Ishikawa (cell line): ENCODE results near the gene HIPK4.
A peak's percentile ranks its signal among the peaks of the same experiment; 100 is the strongest.

ENCODE experiments used
- CEBPB ChIP-seq: IDR thresholded peaks from 2 replicates; pipeline ENCODE4 v1.6.1; 2012
- CREB1 ChIP-seq: IDR thresholded peaks from 2 replicates; pipeline ENCODE4 v1.6.1; 2012; ENCODE audit warnings: low read depth
- EGR1 ChIP-seq: IDR thresholded peaks from 2 replicates; pipeline ENCODE4 v1.6.1; 2012
- EP300 ChIP-seq: IDR thresholded peaks from 2 replicates; pipeline ENCODE4 v1.6.1; 2012; ENCODE audit warnings: borderline replicate concordance
- FOXM1 ChIP-seq: IDR thresholded peaks from 2 replicates; pipeline ENCODE4 v1.6.1; 2012; ENCODE audit warnings: low read depth, borderline replicate concordance
- NFIC ChIP-seq: IDR thresholded peaks from 2 replicates; pipeline ENCODE4 v1.6.1; 2012
- RAD21 ChIP-seq: IDR thresholded peaks from 2 replicates; pipeline ENCODE4 v1.6.1; 2012; ENCODE audit warnings: low read depth
- TAF1 ChIP-seq: IDR thresholded peaks from 2 replicates; pipeline ENCODE4 v1.6.1; 2012; ENCODE audit warnings: low read depth, mild to moderate bottlenecking
- TCF12 ChIP-seq: IDR thresholded peaks from 2 replicates; pipeline ENCODE4 v1.6.1; 2012; ENCODE audit warnings: low read depth
- TEAD4 ChIP-seq: IDR thresholded peaks from 2 replicates; pipeline ENCODE4 v1.6.1; 2012
- YY1 ChIP-seq: IDR thresholded peaks from 2 replicates; pipeline ENCODE4 v1.6.1; 2012; ENCODE audit warnings: low read depth
- ZBTB7A ChIP-seq: IDR thresholded peaks from 2 replicates; pipeline ENCODE4 v1.6.1; 2012; ENCODE audit warnings: low read depth
- TF ChIP-seq, protein P1 (sequence below): IDR thresholded peaks from 2 replicates; pipeline ENCODE4 v1.6.1; 2012; ENCODE audit warnings: low read depth, mild to moderate bottlenecking
- TF ChIP-seq, protein P2 (sequence below): IDR thresholded peaks from 2 replicates; pipeline ENCODE4 v1.6.1; 2012
- TF ChIP-seq, protein P3 (sequence below): IDR thresholded peaks from 2 replicates; pipeline ENCODE4 v1.6.1; 2012

Gene HIPK4

GRCh38 chr19:40394816-40395210 lies 4.8 kb upstream of the HIPK4 start:
- TF ChIP-seq, protein P1, sequence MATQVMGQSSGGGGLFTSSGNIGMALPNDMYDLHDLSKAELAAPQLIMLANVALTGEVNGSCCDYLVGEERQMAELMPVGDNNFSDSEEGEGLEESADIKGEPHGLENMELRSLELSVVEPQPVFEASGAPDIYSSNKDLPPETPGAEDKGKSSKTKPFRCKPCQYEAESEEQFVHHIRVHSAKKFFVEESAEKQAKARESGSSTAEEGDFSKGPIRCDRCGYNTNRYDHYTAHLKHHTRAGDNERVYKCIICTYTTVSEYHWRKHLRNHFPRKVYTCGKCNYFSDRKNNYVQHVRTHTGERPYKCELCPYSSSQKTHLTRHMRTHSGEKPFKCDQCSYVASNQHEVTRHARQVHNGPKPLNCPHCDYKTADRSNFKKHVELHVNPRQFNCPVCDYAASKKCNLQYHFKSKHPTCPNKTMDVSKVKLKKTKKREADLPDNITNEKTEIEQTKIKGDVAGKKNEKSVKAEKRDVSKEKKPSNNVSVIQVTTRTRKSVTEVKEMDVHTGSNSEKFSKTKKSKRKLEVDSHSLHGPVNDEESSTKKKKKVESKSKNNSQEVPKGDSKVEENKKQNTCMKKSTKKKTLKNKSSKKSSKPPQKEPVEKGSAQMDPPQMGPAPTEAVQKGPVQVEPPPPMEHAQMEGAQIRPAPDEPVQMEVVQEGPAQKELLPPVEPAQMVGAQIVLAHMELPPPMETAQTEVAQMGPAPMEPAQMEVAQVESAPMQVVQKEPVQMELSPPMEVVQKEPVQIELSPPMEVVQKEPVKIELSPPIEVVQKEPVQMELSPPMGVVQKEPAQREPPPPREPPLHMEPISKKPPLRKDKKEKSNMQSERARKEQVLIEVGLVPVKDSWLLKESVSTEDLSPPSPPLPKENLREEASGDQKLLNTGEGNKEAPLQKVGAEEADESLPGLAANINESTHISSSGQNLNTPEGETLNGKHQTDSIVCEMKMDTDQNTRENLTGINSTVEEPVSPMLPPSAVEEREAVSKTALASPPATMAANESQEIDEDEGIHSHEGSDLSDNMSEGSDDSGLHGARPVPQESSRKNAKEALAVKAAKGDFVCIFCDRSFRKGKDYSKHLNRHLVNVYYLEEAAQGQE: no peak
- TF ChIP-seq RAD21 (no peak), NFIC (no peak), CREB1 (no peak), EGR1 (no peak), TAF1 (no peak), EP300 (no peak), TCF12 (no peak), FOXM1 (no peak)
- TF ChIP-seq, protein P2, sequence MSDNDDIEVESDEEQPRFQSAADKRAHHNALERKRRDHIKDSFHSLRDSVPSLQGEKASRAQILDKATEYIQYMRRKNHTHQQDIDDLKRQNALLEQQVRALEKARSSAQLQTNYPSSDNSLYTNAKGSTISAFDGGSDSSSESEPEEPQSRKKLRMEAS: no peak
- TF ChIP-seq, protein P3, sequence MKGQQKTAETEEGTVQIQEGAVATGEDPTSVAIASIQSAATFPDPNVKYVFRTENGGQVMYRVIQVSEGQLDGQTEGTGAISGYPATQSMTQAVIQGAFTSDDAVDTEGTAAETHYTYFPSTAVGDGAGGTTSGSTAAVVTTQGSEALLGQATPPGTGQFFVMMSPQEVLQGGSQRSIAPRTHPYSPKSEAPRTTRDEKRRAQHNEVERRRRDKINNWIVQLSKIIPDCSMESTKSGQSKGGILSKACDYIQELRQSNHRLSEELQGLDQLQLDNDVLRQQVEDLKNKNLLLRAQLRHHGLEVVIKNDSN: no peak

DNA sequence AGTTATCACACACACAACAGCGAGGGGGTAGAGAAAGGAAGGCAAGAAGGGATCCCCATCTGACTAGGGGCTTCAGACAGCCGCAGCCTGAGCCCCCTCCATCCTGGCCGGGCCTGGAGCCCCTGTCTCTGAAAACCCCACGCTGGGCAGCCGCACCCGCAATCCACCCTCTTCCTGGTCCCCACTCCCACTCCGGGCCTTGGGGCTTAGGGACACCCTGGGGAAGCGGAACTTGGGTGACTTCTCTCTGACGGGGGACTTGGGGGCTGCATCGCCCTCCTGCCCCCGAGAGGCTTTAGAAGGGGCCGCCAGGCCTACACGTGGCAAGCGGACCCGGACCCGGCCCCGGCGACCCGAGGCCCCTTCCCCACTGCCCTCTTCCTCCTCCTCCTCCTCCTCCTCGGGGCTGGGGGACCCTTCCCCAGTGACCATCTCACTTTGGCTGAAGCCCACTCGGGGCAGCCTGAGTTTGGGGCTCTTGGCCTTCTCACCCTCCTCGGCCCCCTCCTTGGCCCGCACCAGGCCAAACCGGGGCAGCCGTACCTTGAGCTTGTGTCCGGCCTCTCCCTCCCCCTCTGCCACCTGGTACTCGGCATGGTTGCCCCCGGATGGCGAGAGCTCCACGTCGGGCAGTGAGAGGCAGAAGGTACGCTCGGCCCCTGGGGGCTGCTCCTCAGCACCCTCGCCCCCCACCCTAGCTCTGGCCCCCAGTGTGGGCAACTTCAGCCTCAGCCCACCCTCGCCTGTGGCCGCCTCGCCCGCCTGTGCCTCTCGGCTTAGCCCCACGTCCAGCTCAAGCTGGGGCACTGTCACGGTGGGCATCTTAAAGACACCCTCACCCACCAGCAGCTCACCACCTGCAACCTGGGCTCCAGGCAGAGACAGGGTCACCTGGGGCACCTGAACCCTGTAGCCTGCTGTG lies 4.2 kb upstream of the HIPK4 start:
- TF ChIP-seq TAF1: no peak
- no peak for TF ChIP-seq EGR1
- no peak for TF ChIP-seq CREB1
- TF ChIP-seq EP300: no peak
- TF ChIP-seq TEAD4: no peak
- TF ChIP-seq FOXM1: no peak
- TF ChIP-seq, protein P2: no peak
- TF ChIP-seq CEBPB: no peak
- TF ChIP-seq ZBTB7A: 0 out of 2 replicates have a peak, but pooled peaks have one; percentile 16

- TF ChIP-seq TCF12 (peak; percentile 76), ZBTB7A (peak; percentile 76; the same call in 1 of the 2 replicates), FOXM1 (no peak), NFIC (0 out of 2 replicates have a peak, but pooled peaks have one; percentile 31), CREB1 (no peak), EGR1 (no peak), YY1 (0 out of 2 replicates have a peak, but pooled peaks have one; percentile 38), TEAD4 (peak; percentile 24; the same call in 1 of the 2 replicates), CEBPB (no peak), EP300 (peak; percentile 65), TAF1 (no peak; the same call in 1 of the 2 replicates), RAD21 (peak; percentile 69)
- TF ChIP-seq, protein P3: peak; percentile 47; the same call in 1 of the 2 replicates
- TF ChIP-seq, protein P1: no peak
- TF ChIP-seq, protein P2: peak; percentile 62
These were observed 3.0 kb upstream of the HIPK4 start for GRCh38 chr19:40392894-40393517.

DNA sequence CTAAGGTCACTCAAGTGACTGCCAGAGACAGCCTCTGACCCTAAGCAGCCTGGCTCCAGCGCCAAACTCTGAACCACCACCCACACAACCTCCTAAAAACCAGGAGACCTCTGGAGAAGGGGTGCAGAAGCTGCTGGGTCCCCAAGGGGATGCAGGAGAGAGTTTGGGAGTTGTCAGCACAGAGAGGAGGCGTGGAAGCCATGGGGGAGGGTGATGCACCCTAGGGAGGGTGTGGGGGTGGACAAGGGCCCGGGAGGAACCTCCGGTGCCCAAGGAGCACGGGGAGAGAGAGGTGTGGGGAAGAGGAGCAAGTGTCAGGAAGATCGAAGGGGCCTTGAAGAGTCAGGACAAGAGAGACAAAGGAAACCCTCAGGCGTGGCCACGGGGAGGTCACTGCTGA lies 2.1 kb upstream of the HIPK4 start:
- no peak for TF ChIP-seq YY1
- TF ChIP-seq EP300: no peak
- TF ChIP-seq TAF1: no peak
- TF ChIP-seq, protein P1: no peak
- TF ChIP-seq RAD21: no peak
- TF ChIP-seq CREB1: no peak
- TF ChIP-seq CEBPB: no peak
- no peak for TF ChIP-seq TEAD4
- TF ChIP-seq, protein P2: no peak
- TF ChIP-seq NFIC: no peak
- no peak for TF ChIP-seq EGR1
- no peak for TF ChIP-seq FOXM1
- no peak for TF ChIP-seq TCF12
- TF ChIP-seq ZBTB7A: no peak
- TF ChIP-seq, protein P3: no peak
